ENCODE data around the gene MVD. TPM values are rescaled to one million over a fixed set of nuclear protein-coding genes. Genes with fewer than 3 reads are reported as not detected.

Gene MVD
- total RNA-seq, 4 donors from 2014 or later, result 10.9 to 27.5 (median 16.3) TPM

GRCh38 chr16:88624977-88625576 lies 37.8 kb downstream of the MVD start:
- no peak for TF ChIP-seq CTCF (IDR thresholded peaks at IDR 0.05)
- DNase-seq (ENCODE audit: low spot score) (no peak), ATAC-seq (ENCODE audit: low FRiP score) (no peak)

- ATAC-seq (ENCODE audit: low FRiP score), result no peak
- TF ChIP-seq CTCF (IDR thresholded peaks at IDR 0.05), result no peak
- no peak for DNase-seq (ENCODE audit: low spot score)
Measured at GRCh38 chr16:88624481-88624880, 38.4 kb downstream of the MVD start.

DNA sequence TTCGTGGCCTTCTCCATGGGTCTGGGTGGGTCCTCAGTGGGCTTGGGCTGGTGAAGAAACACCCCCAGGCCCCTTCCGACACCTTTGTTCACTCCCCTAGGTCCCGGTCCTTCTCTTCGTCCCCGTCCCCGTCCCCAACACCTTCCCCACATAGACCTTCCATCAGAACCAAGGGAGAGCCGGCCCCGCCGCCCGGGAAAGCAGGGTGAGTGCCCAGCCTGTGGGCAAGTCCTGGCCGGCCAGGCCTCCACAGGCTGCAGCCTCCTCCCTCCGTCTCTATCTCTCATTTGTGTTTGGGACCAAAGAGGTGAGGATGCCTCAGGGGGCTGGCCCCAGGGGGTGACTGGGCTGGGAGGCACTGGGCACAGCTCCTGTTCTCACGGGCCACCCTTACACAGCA lies 39.0 kb downstream of the MVD start:
- DNase-seq (ENCODE audit: low spot score) (no peak), ATAC-seq (ENCODE audit: low FRiP score) (no peak)
- TF ChIP-seq CTCF (IDR thresholded peaks at IDR 0.05), result no peak

GRCh38 chr16:88622866-88623265 lies 40.0 kb downstream of the MVD start:
- no peak for TF ChIP-seq CTCF (IDR thresholded peaks at IDR 0.05)
- no peak for ATAC-seq (ENCODE audit: low FRiP score)

DNA sequence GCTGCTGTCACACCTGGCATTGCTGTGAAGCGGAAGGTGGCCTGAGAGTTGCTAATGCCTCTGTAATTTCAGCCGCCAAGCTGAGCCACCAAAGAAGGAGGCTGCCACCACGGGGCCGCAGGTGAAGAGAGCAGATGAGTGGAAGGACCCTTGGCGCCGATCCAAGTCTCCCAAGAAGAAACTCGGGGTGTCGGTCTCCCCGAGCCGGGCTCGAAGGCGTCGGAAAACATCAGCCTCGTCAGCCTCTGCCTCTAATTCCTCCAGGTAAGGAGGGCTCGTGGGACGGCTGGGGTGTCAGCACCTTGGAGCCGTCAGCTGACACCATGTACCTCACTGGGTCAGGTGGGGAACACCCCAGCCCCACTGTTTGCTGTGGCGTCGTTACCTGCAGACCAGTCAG lies 40.8 kb downstream of the MVD start:
- DNase-seq (ENCODE audit: low spot score) (no peak), ATAC-seq (ENCODE audit: low FRiP score) (no peak)
- TF ChIP-seq CTCF (IDR thresholded peaks at IDR 0.05), result no peak

More at GRCh38 chr16:88622866-88623265, 40.0 kb downstream of the MVD start:
- DNase-seq (ENCODE audit: low spot score), result no peak

GRCh38 chr16:88619859-88620815 lies 42.8 kb downstream of the MVD start:
- TF ChIP-seq CTCF (IDR thresholded peaks at IDR 0.05), result no peak
- no peak for DNase-seq (ENCODE audit: low spot score)
- no peak for ATAC-seq (ENCODE audit: low FRiP score)
